Stimulated activated CD8-positive, alpha-beta memory T cell treated with anti-CD3 and anti-CD28 coated beads, Interleukin-12 subunit alpha, Interleukin-12 subunit beta, amount 100 ng/mL, for 24 hours (primary cell): ENCODE results near the gene ZNF174.
A peak's percentile ranks its signal among the peaks of the same experiment; 100 is the strongest.

ENCODE experiments used
- DNase-seq: peaks from one replicate; pipeline ENCODE4 v3.0.0-alpha.2; 2020; ENCODE audit errors: extremely low read depth

ZNF174 gene

DNA sequence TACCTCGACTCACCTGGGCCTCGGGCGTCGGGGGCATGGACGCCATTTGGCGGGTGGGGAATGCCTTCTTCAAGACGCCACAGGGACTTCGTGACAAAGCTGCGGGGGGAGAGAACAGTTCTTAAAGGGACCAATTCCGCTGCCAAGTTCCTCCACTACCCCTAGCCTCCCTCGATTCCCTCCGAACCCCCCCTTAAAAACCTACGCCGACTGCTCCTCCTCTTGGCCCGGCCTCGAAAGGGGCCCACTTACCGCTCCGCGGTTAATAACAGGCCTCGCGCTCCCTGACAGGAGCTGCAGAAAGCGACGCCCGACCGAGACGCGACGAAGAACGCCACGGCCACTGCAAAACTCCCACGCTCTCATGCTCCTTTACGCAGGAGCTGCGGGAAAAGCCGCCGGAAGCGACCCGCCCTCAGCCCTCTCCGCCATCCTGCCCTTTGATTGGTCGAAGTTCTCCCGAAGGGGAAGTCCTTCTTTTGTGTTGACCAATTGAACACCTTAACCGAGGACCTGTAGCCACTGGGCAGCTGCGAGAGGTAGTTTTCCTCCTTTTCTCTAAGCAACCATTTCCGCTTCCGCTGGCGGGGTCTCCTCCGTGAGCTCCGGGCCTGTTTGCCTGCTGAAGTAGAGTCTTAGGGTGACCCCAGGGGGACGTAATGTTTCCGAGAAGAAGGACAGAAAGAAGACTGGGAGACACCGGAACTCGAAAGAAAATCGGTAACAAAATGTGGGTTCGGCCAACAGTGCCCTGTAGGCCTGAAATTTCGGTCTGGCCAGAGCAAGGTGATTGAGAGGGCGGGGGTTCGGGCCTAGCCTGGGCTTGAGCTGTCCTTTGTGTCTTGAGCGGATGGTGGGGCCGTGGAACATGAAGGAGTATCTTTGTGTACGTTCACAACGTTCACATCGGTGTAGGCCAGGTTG, 42.4 kb downstream of the ZNF174 start, which contains the start of the genes NAA60 and ZNF597:
NAA60 (plus strand) TSS at position 573 of the 924 bp plus-strand sequence. CDS start 32,548 bp downstream, outside the sequence.
ZNF597 (minus strand) TSS at position 397 of the 924 bp plus-strand sequence; CDS start at position 46, 351 bp downstream.
- peak; percentile 64 for DNase-seq

DNA sequence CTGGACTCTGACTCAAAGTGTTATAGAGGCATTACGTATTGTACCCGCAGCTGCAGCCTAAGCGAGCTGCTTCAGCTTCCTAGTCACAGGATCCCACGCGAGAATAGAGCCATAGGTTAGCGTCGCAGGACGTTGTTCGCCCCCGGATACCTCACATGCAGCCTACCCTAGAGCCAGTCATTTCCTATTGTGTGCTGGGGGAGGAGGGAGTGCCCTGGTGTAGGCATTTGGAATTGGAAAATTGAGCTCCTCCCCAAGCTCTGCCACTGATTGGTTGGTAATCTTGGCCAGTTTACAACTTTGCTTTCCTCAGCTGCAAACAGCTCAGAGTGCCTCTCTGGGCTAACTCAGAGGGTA, 43.0 kb downstream of the ZNF174 start:
- DNase-seq, result no peak

DNA sequence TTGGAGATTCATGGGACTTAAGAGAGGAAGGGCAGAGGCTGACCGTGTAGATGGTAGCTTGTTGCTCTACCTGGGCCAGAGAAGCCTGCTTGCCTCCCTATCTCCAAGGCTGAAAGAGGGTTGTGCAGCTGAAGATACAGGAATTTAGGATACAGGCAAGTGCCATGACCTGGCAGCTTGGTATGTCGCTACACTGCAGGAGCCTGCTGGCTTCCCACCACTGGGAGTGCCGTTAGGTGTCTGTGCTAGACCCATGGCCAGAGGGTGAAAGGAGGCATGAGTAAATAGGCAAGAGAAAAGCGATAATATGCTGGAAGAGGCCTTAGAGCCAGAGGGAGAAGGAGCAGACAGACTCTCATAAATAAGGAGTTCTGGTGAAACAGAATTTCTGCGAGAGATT, 53.1 kb downstream of the ZNF174 start:
- DNase-seq, result no peak

DNA sequence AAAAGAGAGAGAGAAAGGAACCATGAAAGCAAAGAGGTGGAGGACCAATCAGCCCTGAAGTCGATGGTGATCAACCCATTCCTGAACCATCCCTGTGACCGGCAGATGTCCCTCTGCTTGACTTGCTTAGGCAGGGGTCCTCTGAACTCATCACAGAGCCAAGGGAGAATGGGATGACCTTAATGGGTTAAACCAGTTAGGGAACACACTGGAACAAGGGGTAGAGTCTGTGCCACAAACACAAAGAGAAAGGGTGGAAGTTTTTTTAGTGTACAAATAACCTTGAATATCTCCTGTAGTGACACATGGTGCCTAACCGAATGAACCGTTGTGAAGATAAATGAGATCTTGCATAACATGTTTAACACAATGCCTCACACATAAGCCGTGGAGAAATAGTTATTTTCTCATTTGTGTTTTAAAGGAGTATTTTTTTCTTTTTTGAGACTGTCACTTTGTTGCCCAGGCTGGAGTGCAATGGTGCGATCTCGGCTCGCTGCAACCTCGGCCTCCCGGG, 53.7 kb downstream of the ZNF174 start:
- DNase-seq, result no peak

DNA sequence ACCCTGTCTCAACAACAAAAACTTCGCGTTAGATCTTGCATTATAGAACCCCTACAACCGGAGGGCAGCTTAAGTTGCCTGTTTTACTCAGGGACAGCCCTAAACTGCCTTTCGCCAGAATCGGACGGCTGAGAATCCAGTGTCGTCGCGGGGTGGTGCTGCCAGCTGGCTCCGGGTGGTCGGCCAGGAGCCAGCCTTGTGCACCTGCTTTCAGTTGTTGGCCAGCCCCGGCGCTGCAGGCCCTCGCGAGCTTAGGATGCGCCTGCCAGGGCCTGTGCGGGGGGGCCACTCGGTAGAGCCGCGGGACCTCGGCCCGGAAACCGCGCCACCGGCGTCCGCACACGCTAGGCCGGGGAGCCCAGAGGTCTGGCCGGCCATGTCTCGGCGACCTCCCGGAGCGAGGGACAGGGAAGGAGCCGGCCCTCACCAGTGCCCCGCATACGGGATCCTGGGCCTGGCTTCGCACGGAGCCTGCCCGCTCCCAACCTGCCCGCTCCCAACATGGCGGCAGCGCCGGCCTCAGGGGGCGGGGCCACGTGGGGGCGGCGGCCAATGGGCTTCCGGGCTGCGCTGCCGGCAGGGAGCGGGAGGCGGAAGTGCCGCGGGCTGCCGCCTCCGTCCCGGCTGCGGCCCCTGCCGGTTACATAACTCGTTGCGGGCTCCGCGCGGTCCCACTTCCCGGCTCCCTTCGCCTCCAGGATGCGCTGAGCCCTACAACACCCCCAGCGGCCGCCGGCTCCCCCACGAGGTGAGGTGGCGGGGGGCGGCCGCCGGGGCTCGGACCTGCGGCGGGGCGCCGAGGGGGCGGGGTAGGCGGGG, 56.6 kb downstream of the ZNF174 start:
- peak; percentile 66 for DNase-seq

DNA sequence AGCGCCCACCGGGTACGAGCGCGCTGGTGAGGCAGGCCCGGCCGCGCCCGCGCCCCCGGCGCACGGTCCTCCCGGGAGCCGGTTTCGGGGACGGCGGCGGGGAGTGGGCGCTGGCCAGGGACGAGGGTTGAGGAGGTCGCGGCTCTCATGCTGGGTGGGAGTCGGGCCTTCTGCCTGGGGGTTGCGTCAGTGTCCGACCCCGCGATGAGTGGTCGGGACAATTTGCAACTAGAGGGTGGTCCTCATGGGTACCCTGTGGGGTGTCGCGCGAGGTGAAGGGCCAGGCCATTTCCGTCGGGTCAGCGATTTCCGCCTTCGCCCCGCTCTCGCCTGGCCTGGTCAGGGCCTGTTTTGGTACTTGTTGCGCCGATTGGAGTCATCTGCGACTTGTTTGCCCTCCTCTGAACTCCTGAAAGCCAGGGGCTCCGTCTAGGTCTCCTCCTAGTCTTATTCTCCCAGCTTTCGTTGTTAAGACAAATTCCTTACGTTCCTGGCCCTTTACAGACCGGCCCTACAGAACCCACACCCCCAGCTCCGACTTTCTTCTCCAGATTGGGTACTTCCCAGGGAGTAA, 57.4 kb downstream of the ZNF174 start:
- no peak for DNase-seq

DNA sequence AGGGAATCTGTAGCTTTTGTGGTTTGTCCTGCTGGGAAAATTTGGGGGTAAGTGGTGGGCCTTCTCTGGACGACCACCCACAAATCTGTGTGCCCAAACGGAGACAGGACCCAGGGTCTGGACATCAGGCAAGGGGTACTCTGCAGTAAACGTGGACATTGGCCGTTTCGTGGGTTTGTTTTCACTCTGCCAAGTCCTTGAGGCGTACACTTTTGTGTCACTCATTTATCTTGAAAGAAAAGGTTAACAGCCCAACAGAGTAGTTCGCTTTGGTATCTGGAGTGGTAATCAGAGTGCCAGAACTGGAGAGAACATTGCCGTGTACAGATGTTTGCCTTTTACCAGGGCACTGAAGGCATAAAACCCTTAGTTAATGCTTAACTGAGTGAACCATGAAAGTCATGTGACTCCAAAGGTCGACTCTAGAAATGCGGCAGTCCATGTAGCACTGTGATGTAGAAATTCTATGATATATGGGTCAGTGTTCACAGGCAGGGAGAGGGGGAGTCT, 57.9 kb downstream of the ZNF174 start:
- DNase-seq, result no peak
